Mononuclear cell (primary cell): ENCODE measurements around the gene RAET1L. TPM values are rescaled to one million over a fixed set of nuclear protein-coding genes. Genes with fewer than 3 reads are reported as not detected.
"Not testable (repeated sequence)": the region's sequence is repeated elsewhere in the genome, so short reads cannot be mapped to it uniquely, and the experiment has no call there.

Experiments
- H3K27me3 ChIP-seq: 2 replicates; pipeline ENCODE4 v1.6.0; 2011; ENCODE audit warnings: low read length, control low read depth; ENCODE audit not compliant: insufficient read depth
- H3K4me1 ChIP-seq: 2 replicates; pipeline ENCODE4 v1.5.1; 2011; ENCODE audit warnings: mild to moderate bottlenecking, low read length, control low read depth; ENCODE audit not compliant: insufficient read depth
- H3K4me3 ChIP-seq: 2 replicates; pipeline ENCODE4 v1.5.1; 2011; ENCODE audit warnings: mild to moderate bottlenecking, low read length, moderate library complexity
- H3K9me3 ChIP-seq: 2 replicates; pipeline ENCODE4 v1.5.1; 2011; ENCODE audit warnings: low read depth, mild to moderate bottlenecking, control low read depth, low read length
- total RNA-seq: library from RNA; depleted of rRNA; stranded (reverse); fragments of >200 nt; gene quantifications from one replicate; pipeline ENCODE4 v1.2.3, GENCODE V29; 2012

RAET1L gene
- total RNA-seq, 1 donor, result 0.10 TPM

GRCh38 chr6:149995971-149996370 is 29.4 kb downstream of the RAET1L start:
- no peak overlapping the region for H3K4me3 ChIP-seq
- no peaks in the 10 kb centered on the region for H3K9me3 ChIP-seq
- peaks cover 9% of the 10 kb centered on the region for H3K4me1 ChIP-seq
- H3K27me3 ChIP-seq, result peaks cover 59% of the 10 kb centered on the region

GRCh38 chr6:149995235-149995750 is 30.0 kb downstream of the RAET1L start:
- H3K4me1 ChIP-seq, result peaks cover 15% of the 10 kb centered on the region
- peaks cover 66% of the 10 kb centered on the region for H3K27me3 ChIP-seq
- H3K9me3 ChIP-seq, result no peaks in the 10 kb centered on the region
- no peak overlapping the region for H3K4me3 ChIP-seq

GRCh38 chr6:149991838-149992237 is 33.5 kb downstream of the RAET1L start:
- Histone ChIP-seq H3K9me3 (peaks cover 10% of the 10 kb centered on the region), H3K27me3 (peaks cover 95% of the 10 kb centered on the region), H3K4me3 (no peak overlapping the region)

GRCh38 chr6:149991472-149991795 is 33.9 kb downstream of the RAET1L start:
- H3K9me3 ChIP-seq, H3K4me3 ChIP-seq: not testable (repeated sequence)
- Histone ChIP-seq H3K27me3 (peaks cover 95% of the 10 kb centered on the region), H3K4me1 (peaks cover 23% of the 10 kb centered on the region)

More at GRCh38 chr6:149991838-149992237, 33.5 kb downstream of the RAET1L start:
- peaks cover 23% of the 10 kb centered on the region for H3K4me1 ChIP-seq

GRCh38 chr6:149990661-149991471 is 34.5 kb downstream of the RAET1L start:
- Histone ChIP-seq H3K27me3 (peaks cover 95% of the 10 kb centered on the region), H3K4me3 (no peak overlapping the region), H3K4me1 (peaks cover 23% of the 10 kb centered on the region), H3K9me3 (peaks cover 10% of the 10 kb centered on the region)

- Histone ChIP-seq H3K27me3 (peaks cover 98% of the 10 kb centered on the region), H3K9me3 (peaks cover 10% of the 10 kb centered on the region), H3K4me3 (no peak overlapping the region), H3K4me1 (peaks cover 23% of the 10 kb centered on the region)
Observed at GRCh38 chr6:149990212-149990660, 35.1 kb downstream of the RAET1L start.

- Histone ChIP-seq H3K27me3 (peaks cover 99% of the 10 kb centered on the region), H3K4me3 (no peak overlapping the region), H3K9me3 (peaks cover 10% of the 10 kb centered on the region), H3K4me1 (peaks cover 23% of the 10 kb centered on the region)
Observed at GRCh38 chr6:149988550-149989346, 36.6 kb downstream of the RAET1L start.

- no peak overlapping the region for H3K4me3 ChIP-seq
- H3K27me3 ChIP-seq, result peaks cover 98% of the 10 kb centered on the region
- H3K4me1 ChIP-seq, result peaks cover 23% of the 10 kb centered on the region
- H3K9me3 ChIP-seq, result peaks cover 10% of the 10 kb centered on the region
Observed at GRCh38 chr6:149987602-149988107, 37.7 kb downstream of the RAET1L start.

- H3K4me3 ChIP-seq, result no peak overlapping the region
- peaks cover 10% of the 10 kb centered on the region for H3K9me3 ChIP-seq
- H3K27me3 ChIP-seq, result peaks cover 96% of the 10 kb centered on the region
- H3K4me1 ChIP-seq, result peaks cover 10% of the 10 kb centered on the region
Observed at GRCh38 chr6:149985481-149985937, 39.8 kb downstream of the RAET1L start.

GRCh38 chr6:149984773-149985172 is 40.6 kb downstream of the RAET1L start:
- peaks cover 93% of the 10 kb centered on the region for H3K27me3 ChIP-seq
- no peak overlapping the region for H3K4me3 ChIP-seq
- peaks cover 3% of the 10 kb centered on the region for H3K4me1 ChIP-seq
- peaks cover 10% of the 10 kb centered on the region for H3K9me3 ChIP-seq

GRCh38 chr6:149983145-149983544 is 42.2 kb downstream of the RAET1L start:
- Histone ChIP-seq H3K9me3 (peaks cover 7% of the 10 kb centered on the region), H3K4me1 (no peaks in the 10 kb centered on the region), H3K27me3 (peaks cover 90% of the 10 kb centered on the region), H3K4me3 (no peak overlapping the region)

- no peaks in the 10 kb centered on the region for H3K4me1 ChIP-seq
- no peak overlapping the region for H3K4me3 ChIP-seq
- peaks cover 66% of the 10 kb centered on the region for H3K27me3 ChIP-seq
- H3K9me3 ChIP-seq, result no peaks in the 10 kb centered on the region
Observed at GRCh38 chr6:149979293-149979692, 46.0 kb downstream of the RAET1L start.

- Histone ChIP-seq H3K27me3 (peaks cover 68% of the 10 kb centered on the region), H3K4me1 (no peaks in the 10 kb centered on the region), H3K4me3 (no peak overlapping the region), H3K9me3 (no peaks in the 10 kb centered on the region)
Observed at GRCh38 chr6:149978610-149979009, 46.7 kb downstream of the RAET1L start.

- Histone ChIP-seq H3K27me3 (peaks cover 62% of the 10 kb centered on the region), H3K9me3 (no peaks in the 10 kb centered on the region), H3K4me1 (no peaks in the 10 kb centered on the region), H3K4me3 (no peak overlapping the region)
Observed at GRCh38 chr6:149977221-149977620, 48.1 kb downstream of the RAET1L start.

- Histone ChIP-seq H3K4me3 (no peak overlapping the region), H3K4me1 (no peaks in the 10 kb centered on the region), H3K9me3 (no peaks in the 10 kb centered on the region), H3K27me3 (peaks cover 54% of the 10 kb centered on the region)
Observed at GRCh38 chr6:149975400-149975799, 49.9 kb downstream of the RAET1L start.
